Measurements from ENCODE around the gene CLIP2.
"Not testable (repeated sequence)": the region's sequence is repeated elsewhere in the genome, so short reads cannot be mapped to it uniquely, and the experiment has no call there.

DNA sequence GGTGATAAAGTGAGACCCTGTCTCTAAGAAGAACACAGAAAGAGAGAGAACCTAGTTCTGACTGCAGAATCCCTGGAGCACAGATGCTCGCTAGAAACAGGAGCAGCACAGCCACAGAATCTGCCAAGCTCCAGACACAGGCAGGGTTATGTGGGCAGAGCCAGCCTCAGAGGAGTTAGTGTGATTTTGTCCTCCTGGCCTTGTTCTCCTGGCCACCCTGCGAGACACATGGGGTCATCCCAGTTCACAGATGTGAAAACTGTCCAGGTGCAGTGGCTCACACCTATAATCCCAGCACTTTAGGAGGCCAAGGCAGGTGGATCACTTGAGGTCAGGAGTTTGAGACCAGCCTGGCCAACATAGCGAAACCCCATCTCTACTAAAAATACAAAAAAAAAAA lies 113.5 kb downstream of the CLIP2 start:
- TF ChIP-seq POLR2AphosphoS5 (IDR thresholded peaks at IDR 0.05; ENCODE audit: low read depth, low read length); SIN3A (IDR thresholded peaks at IDR 0.05; ENCODE audit: borderline replicate concordance, insufficient read depth, low read depth, low read length); TCF7L2 (IDR thresholded peaks at IDR 0.05; ENCODE audit: low read depth, low read length): not testable (repeated sequence)
- TF ChIP-seq, protein P1, sequence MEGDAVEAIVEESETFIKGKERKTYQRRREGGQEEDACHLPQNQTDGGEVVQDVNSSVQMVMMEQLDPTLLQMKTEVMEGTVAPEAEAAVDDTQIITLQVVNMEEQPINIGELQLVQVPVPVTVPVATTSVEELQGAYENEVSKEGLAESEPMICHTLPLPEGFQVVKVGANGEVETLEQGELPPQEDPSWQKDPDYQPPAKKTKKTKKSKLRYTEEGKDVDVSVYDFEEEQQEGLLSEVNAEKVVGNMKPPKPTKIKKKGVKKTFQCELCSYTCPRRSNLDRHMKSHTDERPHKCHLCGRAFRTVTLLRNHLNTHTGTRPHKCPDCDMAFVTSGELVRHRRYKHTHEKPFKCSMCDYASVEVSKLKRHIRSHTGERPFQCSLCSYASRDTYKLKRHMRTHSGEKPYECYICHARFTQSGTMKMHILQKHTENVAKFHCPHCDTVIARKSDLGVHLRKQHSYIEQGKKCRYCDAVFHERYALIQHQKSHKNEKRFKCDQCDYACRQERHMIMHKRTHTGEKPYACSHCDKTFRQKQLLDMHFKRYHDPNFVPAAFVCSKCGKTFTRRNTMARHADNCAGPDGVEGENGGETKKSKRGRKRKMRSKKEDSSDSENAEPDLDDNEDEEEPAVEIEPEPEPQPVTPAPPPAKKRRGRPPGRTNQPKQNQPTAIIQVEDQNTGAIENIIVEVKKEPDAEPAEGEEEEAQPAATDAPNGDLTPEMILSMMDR (IDR thresholded peaks at IDR 0.05): not testable (repeated sequence)
- TF ChIP-seq, protein P2, sequence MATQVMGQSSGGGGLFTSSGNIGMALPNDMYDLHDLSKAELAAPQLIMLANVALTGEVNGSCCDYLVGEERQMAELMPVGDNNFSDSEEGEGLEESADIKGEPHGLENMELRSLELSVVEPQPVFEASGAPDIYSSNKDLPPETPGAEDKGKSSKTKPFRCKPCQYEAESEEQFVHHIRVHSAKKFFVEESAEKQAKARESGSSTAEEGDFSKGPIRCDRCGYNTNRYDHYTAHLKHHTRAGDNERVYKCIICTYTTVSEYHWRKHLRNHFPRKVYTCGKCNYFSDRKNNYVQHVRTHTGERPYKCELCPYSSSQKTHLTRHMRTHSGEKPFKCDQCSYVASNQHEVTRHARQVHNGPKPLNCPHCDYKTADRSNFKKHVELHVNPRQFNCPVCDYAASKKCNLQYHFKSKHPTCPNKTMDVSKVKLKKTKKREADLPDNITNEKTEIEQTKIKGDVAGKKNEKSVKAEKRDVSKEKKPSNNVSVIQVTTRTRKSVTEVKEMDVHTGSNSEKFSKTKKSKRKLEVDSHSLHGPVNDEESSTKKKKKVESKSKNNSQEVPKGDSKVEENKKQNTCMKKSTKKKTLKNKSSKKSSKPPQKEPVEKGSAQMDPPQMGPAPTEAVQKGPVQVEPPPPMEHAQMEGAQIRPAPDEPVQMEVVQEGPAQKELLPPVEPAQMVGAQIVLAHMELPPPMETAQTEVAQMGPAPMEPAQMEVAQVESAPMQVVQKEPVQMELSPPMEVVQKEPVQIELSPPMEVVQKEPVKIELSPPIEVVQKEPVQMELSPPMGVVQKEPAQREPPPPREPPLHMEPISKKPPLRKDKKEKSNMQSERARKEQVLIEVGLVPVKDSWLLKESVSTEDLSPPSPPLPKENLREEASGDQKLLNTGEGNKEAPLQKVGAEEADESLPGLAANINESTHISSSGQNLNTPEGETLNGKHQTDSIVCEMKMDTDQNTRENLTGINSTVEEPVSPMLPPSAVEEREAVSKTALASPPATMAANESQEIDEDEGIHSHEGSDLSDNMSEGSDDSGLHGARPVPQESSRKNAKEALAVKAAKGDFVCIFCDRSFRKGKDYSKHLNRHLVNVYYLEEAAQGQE (IDR thresholded peaks at IDR 0.05; ENCODE audit: insufficient read depth in 1 of 2, low read depth in 2 of 2, low read length in 1 of 2): not testable (repeated sequence)

Data from Panc1 (cell line).